Esophagus muscularis mucosa (tissue), 3 donors: ENCODE data around the gene PABPC3.

Experiments
- POLR2A ChIP-seq: fragments of 450-650 bp; IDR thresholded peaks from one replicate; pipeline ENCODE4 v1.6.1; 2017; ENCODE audit warnings: antibody characterized with exemption, moderate library complexity, mild to moderate bottlenecking, low read depth
- TF ChIP-seq, protein P1 (sequence below), 3 experiments: fragments of 200-600 bp in 2 of 3; fragments of 450-650 bp in 1 of 3; sonication (generic) in 2 of 3; IDR thresholded peaks; one replicate each; pipeline ENCODE4 v1.5.1; 2017 to 2019; ENCODE audit warnings: antibody characterized with exemption in 3 of 3, mild to moderate bottlenecking in 2 of 3, moderate library complexity in 1 of 3

DNA sequence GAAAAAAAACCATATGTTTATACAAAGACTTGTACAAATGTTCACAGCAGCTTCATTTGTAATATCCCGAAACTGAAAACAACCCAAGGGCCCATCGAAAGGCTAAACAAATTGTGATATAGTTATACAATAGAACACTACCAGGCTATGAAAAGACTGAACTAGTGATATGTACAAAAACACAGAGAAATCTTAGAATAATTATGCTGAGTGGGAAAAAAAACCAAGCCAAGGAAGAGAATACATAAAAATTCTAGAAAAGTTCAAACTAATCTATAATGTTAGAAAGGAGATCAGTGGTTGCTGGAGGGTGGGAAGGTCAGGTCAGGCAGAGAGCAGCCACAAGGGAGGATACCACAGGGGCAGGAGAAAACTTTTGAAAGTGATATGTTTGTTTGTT lies 7.8 kb downstream of the PABPC3 start:
- TF ChIP-seq, protein P1, sequence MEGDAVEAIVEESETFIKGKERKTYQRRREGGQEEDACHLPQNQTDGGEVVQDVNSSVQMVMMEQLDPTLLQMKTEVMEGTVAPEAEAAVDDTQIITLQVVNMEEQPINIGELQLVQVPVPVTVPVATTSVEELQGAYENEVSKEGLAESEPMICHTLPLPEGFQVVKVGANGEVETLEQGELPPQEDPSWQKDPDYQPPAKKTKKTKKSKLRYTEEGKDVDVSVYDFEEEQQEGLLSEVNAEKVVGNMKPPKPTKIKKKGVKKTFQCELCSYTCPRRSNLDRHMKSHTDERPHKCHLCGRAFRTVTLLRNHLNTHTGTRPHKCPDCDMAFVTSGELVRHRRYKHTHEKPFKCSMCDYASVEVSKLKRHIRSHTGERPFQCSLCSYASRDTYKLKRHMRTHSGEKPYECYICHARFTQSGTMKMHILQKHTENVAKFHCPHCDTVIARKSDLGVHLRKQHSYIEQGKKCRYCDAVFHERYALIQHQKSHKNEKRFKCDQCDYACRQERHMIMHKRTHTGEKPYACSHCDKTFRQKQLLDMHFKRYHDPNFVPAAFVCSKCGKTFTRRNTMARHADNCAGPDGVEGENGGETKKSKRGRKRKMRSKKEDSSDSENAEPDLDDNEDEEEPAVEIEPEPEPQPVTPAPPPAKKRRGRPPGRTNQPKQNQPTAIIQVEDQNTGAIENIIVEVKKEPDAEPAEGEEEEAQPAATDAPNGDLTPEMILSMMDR (IDR thresholded peaks at IDR 0.05): no peak
- TF ChIP-seq POLR2A: no peak
